Ishikawa (cell line): Measurements from ENCODE around the gene ZPBP2.

ENCODE experiments used
- CEBPB ChIP-seq: IDR thresholded peaks from 2 replicates; pipeline ENCODE4 v1.6.1; 2012
- CREB1 ChIP-seq: IDR thresholded peaks from 2 replicates; pipeline ENCODE4 v1.6.1; 2012; ENCODE audit warnings: low read depth
- EGR1 ChIP-seq: IDR thresholded peaks from 2 replicates; pipeline ENCODE4 v1.6.1; 2012
- EP300 ChIP-seq: IDR thresholded peaks from 2 replicates; pipeline ENCODE4 v1.6.1; 2012; ENCODE audit warnings: borderline replicate concordance
- FOXM1 ChIP-seq: IDR thresholded peaks from 2 replicates; pipeline ENCODE4 v1.6.1; 2012; ENCODE audit warnings: low read depth, borderline replicate concordance
- NFIC ChIP-seq: IDR thresholded peaks from 2 replicates; pipeline ENCODE4 v1.6.1; 2012
- RAD21 ChIP-seq: IDR thresholded peaks from 2 replicates; pipeline ENCODE4 v1.6.1; 2012; ENCODE audit warnings: low read depth
- TAF1 ChIP-seq: IDR thresholded peaks from 2 replicates; pipeline ENCODE4 v1.6.1; 2012; ENCODE audit warnings: low read depth, mild to moderate bottlenecking
- TCF12 ChIP-seq: IDR thresholded peaks from 2 replicates; pipeline ENCODE4 v1.6.1; 2012; ENCODE audit warnings: low read depth
- TEAD4 ChIP-seq: IDR thresholded peaks from 2 replicates; pipeline ENCODE4 v1.6.1; 2012
- YY1 ChIP-seq: IDR thresholded peaks from 2 replicates; pipeline ENCODE4 v1.6.1; 2012; ENCODE audit warnings: low read depth
- ZBTB7A ChIP-seq: IDR thresholded peaks from 2 replicates; pipeline ENCODE4 v1.6.1; 2012; ENCODE audit warnings: low read depth
- TF ChIP-seq, protein P1 (sequence below): IDR thresholded peaks from 2 replicates; pipeline ENCODE4 v1.6.1; 2012
- TF ChIP-seq, protein P2 (sequence below): IDR thresholded peaks from 2 replicates; pipeline ENCODE4 v1.6.1; 2012; ENCODE audit warnings: low read depth, mild to moderate bottlenecking
- TF ChIP-seq, protein P3 (sequence below): IDR thresholded peaks from 2 replicates; pipeline ENCODE4 v1.6.1; 2012

The ZPBP2 gene

DNA sequence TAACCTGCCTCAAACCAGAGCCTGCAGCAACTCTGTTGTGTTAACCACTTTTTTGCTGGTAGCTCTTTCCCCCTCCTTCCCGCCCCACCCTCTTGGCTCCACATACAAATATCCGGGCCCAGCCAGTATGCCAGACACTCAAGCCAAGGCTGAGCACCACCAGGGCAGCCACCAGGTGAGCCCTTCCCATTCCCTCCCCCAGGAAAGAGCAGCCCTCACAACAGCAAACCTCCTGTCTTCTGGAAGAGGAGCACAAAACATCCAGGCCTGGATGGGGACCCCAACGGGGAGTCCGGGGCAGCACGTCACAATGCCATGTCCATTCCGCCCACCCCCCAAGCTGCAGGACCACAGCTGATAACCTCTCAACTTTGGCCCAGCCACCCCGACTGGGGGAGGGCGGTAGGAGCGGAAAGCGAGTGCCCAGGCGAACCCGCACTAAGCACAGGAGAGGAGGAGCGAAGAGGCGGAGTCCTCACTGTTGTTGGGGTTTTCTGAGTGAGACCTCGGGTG is 58.6 kb downstream of the ZPBP2 start:
- no peak for TF ChIP-seq CREB1
- TF ChIP-seq, protein P1, sequence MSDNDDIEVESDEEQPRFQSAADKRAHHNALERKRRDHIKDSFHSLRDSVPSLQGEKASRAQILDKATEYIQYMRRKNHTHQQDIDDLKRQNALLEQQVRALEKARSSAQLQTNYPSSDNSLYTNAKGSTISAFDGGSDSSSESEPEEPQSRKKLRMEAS = no peak
- no peak for TF ChIP-seq TCF12
- TF ChIP-seq YY1 = no peak
- no peak for TF ChIP-seq FOXM1
- TF ChIP-seq NFIC = no peak
- no peak for TF ChIP-seq ZBTB7A
- no peak for TF ChIP-seq TEAD4
- no peak for TF ChIP-seq EGR1
- TF ChIP-seq CEBPB = no peak
- no peak for TF ChIP-seq TAF1
- no peak for TF ChIP-seq EP300
- TF ChIP-seq, protein P2, sequence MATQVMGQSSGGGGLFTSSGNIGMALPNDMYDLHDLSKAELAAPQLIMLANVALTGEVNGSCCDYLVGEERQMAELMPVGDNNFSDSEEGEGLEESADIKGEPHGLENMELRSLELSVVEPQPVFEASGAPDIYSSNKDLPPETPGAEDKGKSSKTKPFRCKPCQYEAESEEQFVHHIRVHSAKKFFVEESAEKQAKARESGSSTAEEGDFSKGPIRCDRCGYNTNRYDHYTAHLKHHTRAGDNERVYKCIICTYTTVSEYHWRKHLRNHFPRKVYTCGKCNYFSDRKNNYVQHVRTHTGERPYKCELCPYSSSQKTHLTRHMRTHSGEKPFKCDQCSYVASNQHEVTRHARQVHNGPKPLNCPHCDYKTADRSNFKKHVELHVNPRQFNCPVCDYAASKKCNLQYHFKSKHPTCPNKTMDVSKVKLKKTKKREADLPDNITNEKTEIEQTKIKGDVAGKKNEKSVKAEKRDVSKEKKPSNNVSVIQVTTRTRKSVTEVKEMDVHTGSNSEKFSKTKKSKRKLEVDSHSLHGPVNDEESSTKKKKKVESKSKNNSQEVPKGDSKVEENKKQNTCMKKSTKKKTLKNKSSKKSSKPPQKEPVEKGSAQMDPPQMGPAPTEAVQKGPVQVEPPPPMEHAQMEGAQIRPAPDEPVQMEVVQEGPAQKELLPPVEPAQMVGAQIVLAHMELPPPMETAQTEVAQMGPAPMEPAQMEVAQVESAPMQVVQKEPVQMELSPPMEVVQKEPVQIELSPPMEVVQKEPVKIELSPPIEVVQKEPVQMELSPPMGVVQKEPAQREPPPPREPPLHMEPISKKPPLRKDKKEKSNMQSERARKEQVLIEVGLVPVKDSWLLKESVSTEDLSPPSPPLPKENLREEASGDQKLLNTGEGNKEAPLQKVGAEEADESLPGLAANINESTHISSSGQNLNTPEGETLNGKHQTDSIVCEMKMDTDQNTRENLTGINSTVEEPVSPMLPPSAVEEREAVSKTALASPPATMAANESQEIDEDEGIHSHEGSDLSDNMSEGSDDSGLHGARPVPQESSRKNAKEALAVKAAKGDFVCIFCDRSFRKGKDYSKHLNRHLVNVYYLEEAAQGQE = no peak
- TF ChIP-seq RAD21 = no peak
- TF ChIP-seq, protein P3, sequence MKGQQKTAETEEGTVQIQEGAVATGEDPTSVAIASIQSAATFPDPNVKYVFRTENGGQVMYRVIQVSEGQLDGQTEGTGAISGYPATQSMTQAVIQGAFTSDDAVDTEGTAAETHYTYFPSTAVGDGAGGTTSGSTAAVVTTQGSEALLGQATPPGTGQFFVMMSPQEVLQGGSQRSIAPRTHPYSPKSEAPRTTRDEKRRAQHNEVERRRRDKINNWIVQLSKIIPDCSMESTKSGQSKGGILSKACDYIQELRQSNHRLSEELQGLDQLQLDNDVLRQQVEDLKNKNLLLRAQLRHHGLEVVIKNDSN = no peak
